Endometrial microvascular endothelial cells (primary cell): Measurements from ENCODE around the gene MAPT. TPM values are rescaled to one million over a fixed set of nuclear protein-coding genes. Genes with fewer than 3 reads are reported as not detected.
"Not testable (repeated sequence)": the region's sequence is repeated elsewhere in the genome, so short reads cannot be mapped to it uniquely, and the experiment has no call there.

Source experiments
- in situ Hi-C: cut with HindIII; loops from 2 replicates; pipeline ENCODE4 v1.10.0; 2017; ENCODE audit warnings: low sequenced_read_pairs, low pct_unique_long_range_greater_than_20kb; ENCODE audit errors: inconsistent ontology term
- total RNA-seq: library from RNA; depleted of rRNA; stranded (reverse); fragments of >200 nt; gene quantifications from one replicate; pipeline ENCODE4 v1.2.3, GENCODE V29; 2015; ENCODE audit errors: inconsistent ontology term

Gene MAPT
- total RNA-seq, 1 donor from 2014 or later, result under 0.01 TPM

GRCh38 chr17:45995627-45996270, 101.4 kb downstream of the MAPT start:
- in situ Hi-C loops, result no loop called here

GRCh38 chr17:45996282-45996937, 102.1 kb downstream of the MAPT start:
- in situ Hi-C loops, result no loop called here

- in situ Hi-C loops, result no loop called here
These were observed 102.8 kb downstream of the MAPT start for GRCh38 chr17:45997166-45997565.

- in situ Hi-C loops, result no loop called here
These were observed 103.3 kb downstream of the MAPT start for GRCh38 chr17:45997624-45998023.

- in situ Hi-C loops, result no loop called here
These were observed 104.9 kb downstream of the MAPT start, which contains the start of gene STH for GRCh38 chr17:45998987-45999899. Gene STH, plus strand, starts transcription at chr17:45999250. Its CDS starts 30 bp downstream, at chr17:45999280.

GRCh38 chr17:45999900-46000290, 105.5 kb downstream of the MAPT start:
- in situ Hi-C loops, result no loop called here

- in situ Hi-C loops, result no loop called here
These were observed 105.9 kb downstream of the MAPT start for GRCh38 chr17:46000292-46000691.

GRCh38 chr17:46000757-46001156, 106.4 kb downstream of the MAPT start:
- in situ Hi-C loops, result no loop called here

- in situ Hi-C loops, result no loop called here
These were observed 107.3 kb downstream of the MAPT start for GRCh38 chr17:46001390-46002310.

GRCh38 chr17:46002311-46002972, 108.1 kb downstream of the MAPT start:
- in situ Hi-C loops, result no loop called here

GRCh38 chr17:46002973-46003316, 108.6 kb downstream of the MAPT start:
- in situ Hi-C loops, result no loop called here

GRCh38 chr17:46003907-46004748, 109.8 kb downstream of the MAPT start:
- in situ Hi-C loops, result no loop called here

- in situ Hi-C loops, result not testable (repeated sequence)
These were observed 111.7 kb downstream of the MAPT start for GRCh38 chr17:46006082-46006481.

GRCh38 chr17:46007461-46007965, 113.2 kb downstream of the MAPT start:
- in situ Hi-C loops, result no loop called here

- in situ Hi-C loops, result no loop called here
These were observed 114.2 kb downstream of the MAPT start for GRCh38 chr17:46008591-46008990.

- in situ Hi-C loops, result no loop called here
These were observed 115.6 kb downstream of the MAPT start for GRCh38 chr17:46009681-46010596.
